Osteocyte (in vitro differentiated cells): ENCODE measurements around the gene ACACA. TPM values are rescaled to one million over a fixed set of nuclear protein-coding genes. Genes with fewer than 3 reads are reported as not detected.
A peak's percentile ranks its signal among the peaks of the same experiment; 100 is the strongest.

Source experiments
- DNase-seq: peaks from one replicate; pipeline ENCODE4 v3.0.0; 2021; ENCODE audit warnings: mixed read lengths; ENCODE audit not compliant: unreplicated experiment; ENCODE audit errors: extremely low spot score
- H3K27ac Mint-ChIP-seq: one replicate; pipeline ENCODE4 v1.8.0; 2021; ENCODE audit warnings: mild to moderate bottlenecking, mixed read lengths; ENCODE audit not compliant: unreplicated experiment
- H3K27me3 Mint-ChIP-seq: one replicate; pipeline ENCODE4 v1.8.0; 2021; ENCODE audit warnings: mixed read lengths; ENCODE audit not compliant: unreplicated experiment
- H3K36me3 Mint-ChIP-seq: one replicate; pipeline ENCODE4 v1.8.0; 2021; ENCODE audit warnings: mixed read lengths; ENCODE audit not compliant: unreplicated experiment
- H3K4me1 Mint-ChIP-seq: one replicate; pipeline ENCODE4 v1.8.0; 2021; ENCODE audit warnings: mixed read lengths; ENCODE audit not compliant: unreplicated experiment
- H3K4me3 Mint-ChIP-seq: one replicate; pipeline ENCODE4 v1.8.0; 2021; ENCODE audit warnings: mild to moderate bottlenecking, moderate library complexity, mixed read lengths; ENCODE audit not compliant: unreplicated experiment
- H3K9me3 Mint-ChIP-seq: one replicate; pipeline ENCODE4 v1.8.0; 2021; ENCODE audit warnings: mixed read lengths; ENCODE audit not compliant: unreplicated experiment
- total RNA-seq: library from RNA; stranded (reverse); gene quantifications from 2 replicates; pipeline ENCODE4 v1.2.1, GENCODE V29; 2021
- TF ChIP-seq, protein P1 (sequence below): fragments of 200-600 bp; sonication (generic); IDR thresholded peaks from 2 replicates; pipeline ENCODE4 v1.5.0; 2021; ENCODE audit warnings: antibody characterized with exemption, mild to moderate bottlenecking, moderate library complexity

The ACACA gene
- total RNA-seq, 1 donor from 2014 or later: 63.5 TPM

DNA sequence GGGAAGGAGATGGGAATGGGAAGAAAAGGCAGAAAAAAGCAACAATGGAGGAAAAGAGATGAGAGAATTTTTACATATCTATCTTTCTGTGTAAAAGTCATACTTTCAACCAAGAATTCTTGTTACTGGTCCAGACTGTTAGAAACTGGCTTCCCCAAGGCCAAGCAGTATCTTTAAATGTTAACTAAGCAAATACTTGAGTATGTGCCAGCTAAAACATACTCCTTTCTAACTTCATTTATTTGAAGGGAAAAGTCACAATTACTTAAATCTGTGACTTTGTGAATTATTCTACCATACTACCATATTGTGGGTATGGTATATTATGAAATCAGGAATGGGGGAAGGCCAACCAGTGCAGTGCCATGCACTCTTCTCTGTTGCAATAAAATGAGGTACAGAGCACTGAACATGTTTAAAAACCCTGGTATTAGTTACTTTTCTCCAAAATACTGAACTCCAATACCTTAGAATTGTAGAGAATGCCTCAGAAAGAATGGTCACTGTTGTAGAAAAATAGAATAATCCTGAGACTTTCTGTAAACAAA is 123.1 kb downstream of the ACACA start:
- Mint-ChIP-seq H3K9me3 (no peaks in the 10 kb centered on the region), H3K27ac (peak overlapping the region; percentile 80), H3K27me3 (no peaks in the 10 kb centered on the region), H3K4me3 (no peak overlapping the region), H3K36me3 (peaks cover 10% of the 10 kb centered on the region), H3K4me1 (peaks cover 19% of the 10 kb centered on the region)
- TF ChIP-seq, protein P1, sequence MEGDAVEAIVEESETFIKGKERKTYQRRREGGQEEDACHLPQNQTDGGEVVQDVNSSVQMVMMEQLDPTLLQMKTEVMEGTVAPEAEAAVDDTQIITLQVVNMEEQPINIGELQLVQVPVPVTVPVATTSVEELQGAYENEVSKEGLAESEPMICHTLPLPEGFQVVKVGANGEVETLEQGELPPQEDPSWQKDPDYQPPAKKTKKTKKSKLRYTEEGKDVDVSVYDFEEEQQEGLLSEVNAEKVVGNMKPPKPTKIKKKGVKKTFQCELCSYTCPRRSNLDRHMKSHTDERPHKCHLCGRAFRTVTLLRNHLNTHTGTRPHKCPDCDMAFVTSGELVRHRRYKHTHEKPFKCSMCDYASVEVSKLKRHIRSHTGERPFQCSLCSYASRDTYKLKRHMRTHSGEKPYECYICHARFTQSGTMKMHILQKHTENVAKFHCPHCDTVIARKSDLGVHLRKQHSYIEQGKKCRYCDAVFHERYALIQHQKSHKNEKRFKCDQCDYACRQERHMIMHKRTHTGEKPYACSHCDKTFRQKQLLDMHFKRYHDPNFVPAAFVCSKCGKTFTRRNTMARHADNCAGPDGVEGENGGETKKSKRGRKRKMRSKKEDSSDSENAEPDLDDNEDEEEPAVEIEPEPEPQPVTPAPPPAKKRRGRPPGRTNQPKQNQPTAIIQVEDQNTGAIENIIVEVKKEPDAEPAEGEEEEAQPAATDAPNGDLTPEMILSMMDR: no peak
- DNase-seq: no peak

DNA sequence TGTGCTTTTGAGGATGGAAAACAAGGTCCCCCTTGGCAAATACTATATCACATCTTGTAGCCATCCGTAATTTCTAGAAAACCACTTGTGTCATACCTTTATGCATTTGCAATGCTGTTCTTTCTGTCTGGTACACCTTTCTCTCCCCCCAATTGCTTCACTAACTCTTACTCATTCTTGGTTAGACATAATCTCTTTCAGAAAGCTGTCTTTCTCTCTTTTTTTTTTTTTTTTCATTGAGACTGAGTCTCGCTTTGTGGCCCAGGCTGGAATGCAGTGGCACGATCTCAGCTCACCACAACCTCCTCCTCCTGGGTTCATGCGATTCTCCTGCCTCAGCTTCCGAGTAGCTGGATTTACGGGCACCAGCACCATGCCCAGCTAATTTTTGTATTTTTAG is 125.8 kb downstream of the ACACA start:
- no peak overlapping the region for H3K4me3 Mint-ChIP-seq
- peaks cover 19% of the 10 kb centered on the region for H3K4me1 Mint-ChIP-seq
- no peaks in the 10 kb centered on the region for H3K9me3 Mint-ChIP-seq
- H3K27me3 Mint-ChIP-seq: no peaks in the 10 kb centered on the region
- TF ChIP-seq, protein P1: no peak
- no peak overlapping the region for H3K27ac Mint-ChIP-seq
- no peak for DNase-seq
- peaks cover 18% of the 10 kb centered on the region for H3K36me3 Mint-ChIP-seq

DNA sequence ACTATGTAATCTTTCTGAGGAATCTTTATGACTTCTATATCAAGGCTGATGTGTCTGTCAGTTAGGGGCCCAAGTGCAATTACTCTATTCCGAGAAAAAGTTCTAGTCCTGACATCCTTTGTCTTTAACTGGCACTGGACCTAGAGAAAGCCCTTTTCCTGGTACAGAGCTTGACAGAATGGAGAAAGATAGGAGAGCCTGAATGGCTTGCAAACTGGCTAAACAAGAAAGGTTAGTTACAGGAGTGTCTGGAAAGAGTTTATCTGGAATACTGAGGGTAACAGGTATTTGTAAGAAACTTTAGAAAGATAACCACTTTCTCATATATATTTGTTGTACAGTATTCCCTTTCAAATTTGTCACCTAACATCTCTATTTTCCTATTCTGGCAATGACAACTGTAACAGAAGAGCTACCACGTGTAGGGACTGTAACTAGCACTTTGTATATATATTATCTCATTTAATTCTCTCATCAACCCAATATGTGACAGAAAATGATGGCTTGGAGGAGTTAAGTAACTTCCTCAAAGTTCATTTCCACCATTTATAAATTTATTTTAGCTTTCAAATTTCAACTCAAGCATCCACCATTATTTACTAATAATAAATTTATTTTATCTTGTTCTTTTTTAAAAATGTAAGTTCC is 128.3 kb downstream of the ACACA start:
- peaks cover 27% of the 10 kb centered on the region for H3K36me3 Mint-ChIP-seq
- H3K4me3 Mint-ChIP-seq: no peak overlapping the region
- no peak for DNase-seq
- H3K4me1 Mint-ChIP-seq: peaks cover 8% of the 10 kb centered on the region
- no peaks in the 10 kb centered on the region for H3K9me3 Mint-ChIP-seq
- no peak overlapping the region for H3K27ac Mint-ChIP-seq
- TF ChIP-seq, protein P1: no peak
- no peaks in the 10 kb centered on the region for H3K27me3 Mint-ChIP-seq

DNA sequence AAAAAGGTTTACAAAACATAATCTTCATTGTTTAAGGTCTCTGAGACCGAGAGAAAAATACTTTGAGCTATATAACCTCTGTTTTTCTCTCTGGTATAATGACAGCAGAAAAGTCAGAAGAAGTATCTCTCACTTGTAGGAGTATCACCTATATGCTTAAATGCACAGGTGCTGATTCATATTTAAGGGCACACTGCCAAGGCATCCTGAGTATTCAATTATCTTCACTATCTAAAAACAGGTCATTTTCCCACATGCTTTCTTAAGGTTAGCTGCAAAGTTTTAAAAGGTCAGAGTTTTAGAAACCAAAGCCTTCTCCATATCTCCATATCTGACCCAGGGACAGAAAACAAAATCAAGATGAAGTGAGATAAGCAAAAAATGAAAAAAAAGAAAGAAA is 130.2 kb downstream of the ACACA start:
- H3K36me3 Mint-ChIP-seq: peaks cover 21% of the 10 kb centered on the region
- no peaks in the 10 kb centered on the region for H3K27me3 Mint-ChIP-seq
- H3K4me1 Mint-ChIP-seq: no peaks in the 10 kb centered on the region
- H3K27ac Mint-ChIP-seq: no peak overlapping the region
- TF ChIP-seq, protein P1: no peak
- H3K9me3 Mint-ChIP-seq: no peaks in the 10 kb centered on the region
- DNase-seq: no peak
- H3K4me3 Mint-ChIP-seq: no peak overlapping the region

DNA sequence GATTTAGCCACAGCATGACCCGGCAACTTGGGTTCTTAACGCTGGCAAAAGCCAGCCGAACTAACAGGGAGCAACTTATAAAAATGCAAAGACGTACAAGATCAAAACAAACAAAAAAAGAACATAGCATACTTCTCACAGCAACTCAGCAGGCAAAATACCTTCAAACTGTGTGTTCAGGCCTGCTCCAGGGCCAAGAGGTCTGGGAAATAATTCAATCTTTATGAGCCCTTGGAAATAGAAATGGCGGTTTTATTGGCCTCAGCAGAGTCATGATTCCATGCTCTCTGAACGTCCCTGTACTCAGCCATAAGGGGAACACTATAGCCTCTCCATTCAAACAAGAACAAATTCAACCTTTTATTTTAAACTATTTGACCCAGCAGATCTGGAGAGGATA is 132.2 kb downstream of the ACACA start:
- Mint-ChIP-seq H3K4me3 (no peak overlapping the region), H3K9me3 (no peaks in the 10 kb centered on the region), H3K4me1 (no peaks in the 10 kb centered on the region), H3K27me3 (no peaks in the 10 kb centered on the region), H3K27ac (no peak overlapping the region), H3K36me3 (peaks cover 33% of the 10 kb centered on the region)
- TF ChIP-seq, protein P1: no peak
- no peak for DNase-seq
